Measurements from ENCODE around the gene FUT7. TPM values are rescaled to one million over a fixed set of nuclear protein-coding genes. Genes with fewer than 3 reads are reported as not detected.

FUT7 gene
- total RNA-seq, 1 experiment from 2014 or later, result 0.36 TPM

GRCh38 chr9:137019891-137020683 lies 11.8 kb downstream of the FUT7 start:
- no peak for DNase-seq (ENCODE audit: low spot score)

GRCh38 chr9:137018761-137019559 lies 12.9 kb downstream of the FUT7 start:
- no peak for DNase-seq (ENCODE audit: low spot score)

- DNase-seq (ENCODE audit: low spot score), result no peak
Observed at GRCh38 chr9:137017791-137018497, 13.9 kb downstream of the FUT7 start.

- no peak for DNase-seq (ENCODE audit: low spot score)
Observed at GRCh38 chr9:137017071-137017470, 14.8 kb downstream of the FUT7 start.

- no peak for DNase-seq (ENCODE audit: low spot score)
Observed at GRCh38 chr9:137016436-137016835, 15.5 kb downstream of the FUT7 start.

GRCh38 chr9:137015976-137016375 lies 15.9 kb downstream of the FUT7 start:
- DNase-seq (ENCODE audit: low spot score), result no peak

- DNase-seq (ENCODE audit: low spot score), result no peak
Observed at GRCh38 chr9:137015540-137015930, 16.4 kb downstream of the FUT7 start.

- no peak for DNase-seq (ENCODE audit: low spot score)
Observed at GRCh38 chr9:137014776-137015539, 16.9 kb downstream of the FUT7 start.

- no peak for DNase-seq (ENCODE audit: low spot score)
Observed at GRCh38 chr9:137014166-137014565, 17.7 kb downstream of the FUT7 start.

- no peak for DNase-seq (ENCODE audit: low spot score)
Observed at GRCh38 chr9:137013571-137013940, 18.3 kb downstream of the FUT7 start.

GRCh38 chr9:137012694-137013570 lies 19.0 kb downstream of the FUT7 start:
- no peak for DNase-seq (ENCODE audit: low spot score)

GRCh38 chr9:137011907-137012675 lies 19.8 kb downstream of the FUT7 start:
- no peak for DNase-seq (ENCODE audit: low spot score)

- DNase-seq (ENCODE audit: low spot score), result no peak
Observed at GRCh38 chr9:137011156-137011555, 20.7 kb downstream of the FUT7 start.

GRCh38 chr9:137009938-137010732 lies 21.8 kb downstream of the FUT7 start:
- DNase-seq (ENCODE audit: low spot score), result no peak

GRCh38 chr9:137009217-137009616 lies 22.7 kb downstream of the FUT7 start:
- DNase-seq (ENCODE audit: low spot score), result no peak

GRCh38 chr9:137008312-137008711 lies 23.6 kb downstream of the FUT7 start:
- no peak for DNase-seq (ENCODE audit: low spot score)

GRCh38 chr9:137007816-137008270 lies 24.0 kb downstream of the FUT7 start:
- DNase-seq (ENCODE audit: low spot score), result no peak

- no peak for DNase-seq (ENCODE audit: low spot score)
Observed at GRCh38 chr9:137007108-137007815, 24.6 kb downstream of the FUT7 start.

All from HT-29 (cell line).